GM18517 (cell line): ENCODE measurements around the gene INCA1.
A peak's percentile ranks its signal among the peaks of the same experiment; 100 is the strongest.
"Not testable (repeated sequence)": the region's sequence is repeated elsewhere in the genome, so short reads cannot be mapped to it uniquely, and the experiment has no call there.

Experiments
- ATAC-seq: cut with Tn5 transposase; IDR thresholded peaks from one replicate; pipeline ENCODE4 v1.9.1; 2021; ENCODE audit warnings: mild to moderate bottlenecking, moderate library complexity; ENCODE audit not compliant: unreplicated experiment

Gene INCA1

GRCh38 chr17:4997302-4998026, at the start of gene INCA1, which contains the start of gene KIF1C:
TSS of gene INCA1 (minus strand) at chr17:4997522. CDS start at chr17:4994437, 3,085 bp downstream.
TSS of gene KIF1C (plus strand) at chr17:4997950. CDS start at chr17:5000247, 2,297 bp downstream.
- ATAC-seq: peak; percentile 85

GRCh38 chr17:5045496-5045895, 48.2 kb upstream of the INCA1 start:
- ATAC-seq: no peak

- ATAC-seq: no peak
Observed at GRCh38 chr17:5044630-5045029, 47.3 kb upstream of the INCA1 start.

GRCh38 chr17:5043524-5043923, 46.2 kb upstream of the INCA1 start:
- ATAC-seq: no peak

- ATAC-seq: no peak
Observed at GRCh38 chr17:5042157-5043022, 45.1 kb upstream of the INCA1 start.

- no peak for ATAC-seq
Observed at GRCh38 chr17:5035315-5035714, 38.0 kb upstream of the INCA1 start, which contains the start of gene SLC52A1. TSS of gene SLC52A1 (minus strand) at chr17:5035426. CDS start at chr17:5034606, 820 bp downstream.

- ATAC-seq: no peak
Observed at GRCh38 chr17:5034651-5035050, 37.3 kb upstream of the INCA1 start.

- no peak for ATAC-seq
Observed at GRCh38 chr17:5034063-5034462, 36.7 kb upstream of the INCA1 start.

- ATAC-seq: no peak
Observed at GRCh38 chr17:5033352-5034015, 36.2 kb upstream of the INCA1 start.

GRCh38 chr17:5032865-5033264, 35.5 kb upstream of the INCA1 start:
- ATAC-seq: no peak

- peak; percentile 51 for ATAC-seq
Observed at GRCh38 chr17:5031365-5032082, 34.2 kb upstream of the INCA1 start.

GRCh38 chr17:5030168-5030567, 32.8 kb upstream of the INCA1 start:
- not testable (repeated sequence) for ATAC-seq

GRCh38 chr17:5027916-5028315, 30.6 kb upstream of the INCA1 start:
- no peak for ATAC-seq

- no peak for ATAC-seq
Observed at GRCh38 chr17:5027299-5027698, 30.0 kb upstream of the INCA1 start.

- no peak for ATAC-seq
Observed at GRCh38 chr17:5024604-5025003, 27.3 kb upstream of the INCA1 start.

- no peak for ATAC-seq
Observed at GRCh38 chr17:5023588-5024147, 26.3 kb upstream of the INCA1 start.

GRCh38 chr17:5022171-5022711, 24.9 kb upstream of the INCA1 start:
- no peak for ATAC-seq

- no peak for ATAC-seq
Observed at GRCh38 chr17:5020502-5021023, 23.2 kb upstream of the INCA1 start.

GRCh38 chr17:5019475-5019956, 22.2 kb upstream of the INCA1 start:
- no peak for ATAC-seq

- ATAC-seq: no peak
Observed at GRCh38 chr17:5014357-5014756, 17.0 kb upstream of the INCA1 start.
